GM12873 (cell line): ENCODE results near the gene CXorf58.
A peak's percentile ranks its signal among the peaks of the same experiment; 100 is the strongest.

Experiments
- TF ChIP-seq, protein P1 (sequence below): IDR thresholded peaks from 2 replicates; pipeline ENCODE4 v1.5.1; 2012; ENCODE audit warnings: low read depth, mild to moderate bottlenecking, moderate library complexity, low read length, control low read depth; ENCODE audit not compliant: insufficient read depth; ENCODE audit errors: missing control alignments

CXorf58 gene

DNA sequence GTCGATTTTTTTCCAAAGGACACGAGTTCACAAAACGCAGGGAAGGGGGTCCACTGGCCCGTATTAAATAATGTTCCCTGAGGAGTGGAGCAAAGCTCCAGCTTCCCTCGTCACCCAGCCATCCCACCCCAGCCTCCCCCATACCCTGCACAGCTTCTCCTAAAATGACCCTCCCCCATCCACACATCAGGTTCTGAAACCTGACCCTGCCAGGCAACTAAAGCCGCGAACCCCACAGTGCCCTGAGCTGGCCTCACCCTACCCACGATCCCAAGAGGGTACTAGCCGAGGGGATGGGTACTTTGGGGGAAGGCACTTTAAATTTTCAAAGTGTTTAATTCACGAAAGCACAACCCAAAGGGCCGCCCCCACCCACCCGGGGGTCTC is 702 bp upstream of the CXorf58 start:
- TF ChIP-seq, protein P1, sequence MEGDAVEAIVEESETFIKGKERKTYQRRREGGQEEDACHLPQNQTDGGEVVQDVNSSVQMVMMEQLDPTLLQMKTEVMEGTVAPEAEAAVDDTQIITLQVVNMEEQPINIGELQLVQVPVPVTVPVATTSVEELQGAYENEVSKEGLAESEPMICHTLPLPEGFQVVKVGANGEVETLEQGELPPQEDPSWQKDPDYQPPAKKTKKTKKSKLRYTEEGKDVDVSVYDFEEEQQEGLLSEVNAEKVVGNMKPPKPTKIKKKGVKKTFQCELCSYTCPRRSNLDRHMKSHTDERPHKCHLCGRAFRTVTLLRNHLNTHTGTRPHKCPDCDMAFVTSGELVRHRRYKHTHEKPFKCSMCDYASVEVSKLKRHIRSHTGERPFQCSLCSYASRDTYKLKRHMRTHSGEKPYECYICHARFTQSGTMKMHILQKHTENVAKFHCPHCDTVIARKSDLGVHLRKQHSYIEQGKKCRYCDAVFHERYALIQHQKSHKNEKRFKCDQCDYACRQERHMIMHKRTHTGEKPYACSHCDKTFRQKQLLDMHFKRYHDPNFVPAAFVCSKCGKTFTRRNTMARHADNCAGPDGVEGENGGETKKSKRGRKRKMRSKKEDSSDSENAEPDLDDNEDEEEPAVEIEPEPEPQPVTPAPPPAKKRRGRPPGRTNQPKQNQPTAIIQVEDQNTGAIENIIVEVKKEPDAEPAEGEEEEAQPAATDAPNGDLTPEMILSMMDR, result no peak

DNA sequence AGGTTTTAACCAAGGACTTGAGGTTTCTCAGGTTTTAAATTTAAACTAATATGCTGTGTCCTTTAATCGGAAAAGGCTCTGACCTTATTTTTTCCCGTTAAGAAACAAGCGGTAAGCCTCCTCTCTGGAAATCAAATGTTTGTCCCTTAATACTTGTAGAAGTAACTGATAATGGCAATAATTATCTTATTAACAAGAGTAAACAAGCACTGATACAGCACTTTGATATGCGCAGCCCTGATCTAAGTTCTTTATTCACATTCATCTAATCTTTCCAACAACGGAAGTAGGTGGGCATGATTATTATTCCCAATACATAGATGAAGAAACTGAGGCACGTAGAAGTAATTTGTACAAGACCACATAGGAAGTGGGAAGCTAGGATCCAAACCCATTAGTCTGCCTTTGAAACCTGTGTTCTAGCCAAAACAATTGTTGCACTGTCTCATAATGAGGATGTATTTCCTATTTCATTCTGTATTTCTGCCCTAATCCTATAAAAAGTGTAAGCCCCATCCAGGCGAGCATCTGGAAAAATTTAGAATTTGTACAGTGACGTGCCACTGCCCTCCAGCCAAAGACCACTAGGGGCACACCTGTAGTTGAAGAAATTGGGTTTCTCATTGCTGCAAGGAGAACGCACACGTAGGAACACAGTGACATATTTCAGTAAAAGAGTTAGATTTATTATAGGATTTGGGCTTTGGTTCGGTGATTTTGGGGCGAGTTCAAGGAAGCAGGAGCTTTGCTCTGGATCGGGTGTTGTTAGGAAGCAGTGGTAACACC is 606 bp downstream of the CXorf58 start:
- TF ChIP-seq, protein P1, result peak; percentile 57

DNA sequence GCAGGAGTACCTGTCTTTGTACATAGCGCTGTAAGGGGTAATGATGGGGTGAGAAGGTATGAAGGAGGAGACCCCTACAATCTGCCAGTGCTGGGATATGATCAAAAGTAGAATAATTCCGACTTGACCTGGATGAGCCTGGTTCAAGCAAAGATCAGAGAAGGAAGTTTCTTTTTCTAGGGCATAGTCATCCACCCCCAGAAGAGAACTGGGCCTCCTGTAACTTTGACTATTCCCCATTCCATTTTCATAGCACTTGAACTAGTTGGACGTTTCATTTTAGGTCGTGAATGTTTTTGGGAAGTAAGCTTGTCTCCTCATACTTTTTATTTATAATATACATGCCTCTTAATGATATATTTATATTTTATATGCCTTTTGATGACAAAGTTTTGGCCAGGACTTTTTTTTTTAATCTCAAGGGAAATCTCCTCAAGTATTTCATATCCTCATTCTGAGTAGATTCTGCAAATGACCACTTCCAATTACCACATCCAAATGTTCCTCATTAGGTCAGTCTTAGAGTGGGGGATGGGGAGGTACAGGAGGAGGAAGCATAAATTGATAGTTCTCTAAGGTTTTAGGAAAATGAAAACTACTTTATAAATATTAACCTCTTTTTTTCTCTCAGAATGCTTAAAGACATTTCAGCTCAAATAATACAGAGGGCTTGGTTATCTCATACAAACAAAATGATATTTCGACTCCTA is 3.5 kb downstream of the CXorf58 start:
- TF ChIP-seq, protein P1, result no peak

DNA sequence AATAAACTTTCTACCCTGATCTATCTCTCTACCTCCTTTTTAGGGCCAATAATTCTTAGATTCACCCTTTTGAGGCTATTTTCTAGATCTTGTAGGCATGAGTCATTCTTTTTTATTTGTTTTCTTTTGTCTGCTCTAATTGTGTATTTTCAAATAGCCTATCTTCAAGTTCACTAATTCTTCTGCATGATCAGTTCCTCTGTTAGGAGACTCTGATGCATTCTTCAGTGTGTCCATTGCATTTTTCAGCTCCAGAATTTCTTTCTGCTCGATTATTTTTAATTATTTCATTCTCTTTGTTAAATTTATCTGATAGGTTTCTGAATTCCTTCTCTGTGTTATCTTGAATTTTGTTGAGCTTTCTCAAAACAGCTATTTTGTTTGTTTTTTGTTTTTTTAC is 11.3 kb downstream of the CXorf58 start:
- TF ChIP-seq, protein P1, result no peak

DNA sequence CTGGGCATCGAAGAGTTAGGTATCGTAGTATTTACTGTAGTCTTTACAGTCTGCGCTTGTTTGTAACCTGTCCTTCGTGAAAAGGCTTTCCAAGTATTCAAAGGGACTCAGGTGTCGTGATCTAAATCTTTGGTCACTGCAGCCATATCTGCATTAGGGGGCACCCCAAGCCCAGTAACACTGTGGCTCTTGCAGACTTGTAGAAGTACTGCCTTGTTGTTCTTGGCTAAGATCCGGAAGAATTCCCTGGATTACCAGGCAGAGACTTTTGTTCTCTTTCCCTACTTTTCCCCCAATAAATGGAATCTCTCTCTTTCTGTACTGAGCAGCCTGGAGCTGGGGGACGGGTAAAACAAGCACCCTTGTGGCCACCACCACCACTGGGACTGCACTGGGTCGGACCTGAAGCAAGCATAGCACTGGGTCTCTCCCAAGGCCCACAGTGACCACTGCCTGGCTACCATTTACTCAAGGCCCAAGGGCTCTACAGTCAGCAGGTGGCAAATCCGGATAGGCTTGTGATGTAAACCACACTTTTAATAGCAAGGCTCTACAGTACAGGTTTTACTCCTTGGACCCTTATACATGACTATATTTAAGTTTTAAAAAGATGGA is 12.0 kb downstream of the CXorf58 start:
- TF ChIP-seq, protein P1, result peak; percentile 15

DNA sequence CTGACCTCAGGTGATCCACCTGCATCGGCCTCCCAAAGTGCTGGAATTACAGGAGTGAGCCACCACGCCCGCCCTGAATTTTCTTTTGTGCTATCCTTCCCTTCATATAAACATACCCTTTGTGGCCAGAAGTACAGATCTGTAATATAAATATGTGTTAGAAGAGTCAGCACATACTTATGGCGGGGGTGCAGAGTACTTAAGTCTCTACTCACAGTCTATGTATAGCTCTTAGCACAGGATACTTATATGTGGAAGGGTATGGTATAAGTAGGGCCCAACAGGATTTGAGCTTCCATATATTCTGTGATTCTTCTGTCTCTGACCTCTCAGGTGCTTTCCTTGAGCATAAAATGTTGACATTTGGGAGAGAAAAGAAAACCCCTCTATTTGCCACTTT is 18.2 kb downstream of the CXorf58 start:
- TF ChIP-seq, protein P1, result no peak
